VCaP (cell line): ENCODE measurements around the gene SH3RF1.

Experiments
- H3K27ac ChIP-seq: fragments of 450-650 bp; 2 replicates; pipeline ENCODE4 v1.5.1; 2017
- TF ChIP-seq, protein P1 (sequence below): fragments of 450-650 bp; conservative IDR thresholded peaks from 2 replicates; pipeline ENCODE4 v1.5.1; 2017; ENCODE audit warnings: mild to moderate bottlenecking, moderate library complexity

Gene SH3RF1

DNA sequence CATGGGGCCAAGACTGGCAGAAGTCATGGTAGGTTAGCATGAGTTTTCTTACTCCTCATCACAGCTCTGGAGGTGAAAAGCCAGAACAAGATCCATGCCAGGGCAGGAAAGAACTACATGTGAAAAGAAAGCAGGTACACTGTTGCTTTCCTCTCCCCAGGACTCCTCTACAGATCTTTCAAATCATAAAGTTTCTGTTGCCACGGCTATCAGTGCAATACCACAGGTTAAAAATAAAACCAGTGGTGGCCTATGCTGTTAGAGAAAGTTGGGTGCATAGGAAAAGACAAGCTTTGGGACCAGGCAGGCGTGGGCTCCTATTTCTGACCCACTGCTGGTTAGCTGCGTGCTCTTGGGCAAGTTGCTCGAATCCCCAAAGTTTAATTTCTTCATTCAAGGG lies 81.4 kb downstream of the SH3RF1 start:
- TF ChIP-seq, protein P1, sequence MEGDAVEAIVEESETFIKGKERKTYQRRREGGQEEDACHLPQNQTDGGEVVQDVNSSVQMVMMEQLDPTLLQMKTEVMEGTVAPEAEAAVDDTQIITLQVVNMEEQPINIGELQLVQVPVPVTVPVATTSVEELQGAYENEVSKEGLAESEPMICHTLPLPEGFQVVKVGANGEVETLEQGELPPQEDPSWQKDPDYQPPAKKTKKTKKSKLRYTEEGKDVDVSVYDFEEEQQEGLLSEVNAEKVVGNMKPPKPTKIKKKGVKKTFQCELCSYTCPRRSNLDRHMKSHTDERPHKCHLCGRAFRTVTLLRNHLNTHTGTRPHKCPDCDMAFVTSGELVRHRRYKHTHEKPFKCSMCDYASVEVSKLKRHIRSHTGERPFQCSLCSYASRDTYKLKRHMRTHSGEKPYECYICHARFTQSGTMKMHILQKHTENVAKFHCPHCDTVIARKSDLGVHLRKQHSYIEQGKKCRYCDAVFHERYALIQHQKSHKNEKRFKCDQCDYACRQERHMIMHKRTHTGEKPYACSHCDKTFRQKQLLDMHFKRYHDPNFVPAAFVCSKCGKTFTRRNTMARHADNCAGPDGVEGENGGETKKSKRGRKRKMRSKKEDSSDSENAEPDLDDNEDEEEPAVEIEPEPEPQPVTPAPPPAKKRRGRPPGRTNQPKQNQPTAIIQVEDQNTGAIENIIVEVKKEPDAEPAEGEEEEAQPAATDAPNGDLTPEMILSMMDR = no peak
- peak overlapping the region; percentile 95 for H3K27ac ChIP-seq

DNA sequence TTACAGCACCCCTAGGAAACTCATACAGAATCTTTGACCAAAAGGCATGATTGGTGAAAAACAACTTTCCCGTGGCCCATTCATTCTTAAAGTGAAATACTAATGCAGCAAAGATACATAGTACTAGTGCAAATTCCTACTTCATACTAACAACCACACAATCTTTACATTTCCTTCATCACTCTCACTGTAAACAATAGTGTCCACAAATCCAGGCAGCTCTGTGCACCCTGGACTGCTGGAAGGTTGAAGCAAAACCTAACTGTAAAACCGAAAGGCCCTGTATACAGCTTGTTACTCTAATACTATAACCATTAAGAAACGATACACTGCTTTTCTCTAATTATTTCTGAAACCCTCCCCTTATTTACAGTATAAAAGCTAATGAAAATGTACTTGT lies 82.6 kb downstream of the SH3RF1 start:
- H3K27ac ChIP-seq = peak overlapping the region; percentile 95
- TF ChIP-seq, protein P1 = no peak

DNA sequence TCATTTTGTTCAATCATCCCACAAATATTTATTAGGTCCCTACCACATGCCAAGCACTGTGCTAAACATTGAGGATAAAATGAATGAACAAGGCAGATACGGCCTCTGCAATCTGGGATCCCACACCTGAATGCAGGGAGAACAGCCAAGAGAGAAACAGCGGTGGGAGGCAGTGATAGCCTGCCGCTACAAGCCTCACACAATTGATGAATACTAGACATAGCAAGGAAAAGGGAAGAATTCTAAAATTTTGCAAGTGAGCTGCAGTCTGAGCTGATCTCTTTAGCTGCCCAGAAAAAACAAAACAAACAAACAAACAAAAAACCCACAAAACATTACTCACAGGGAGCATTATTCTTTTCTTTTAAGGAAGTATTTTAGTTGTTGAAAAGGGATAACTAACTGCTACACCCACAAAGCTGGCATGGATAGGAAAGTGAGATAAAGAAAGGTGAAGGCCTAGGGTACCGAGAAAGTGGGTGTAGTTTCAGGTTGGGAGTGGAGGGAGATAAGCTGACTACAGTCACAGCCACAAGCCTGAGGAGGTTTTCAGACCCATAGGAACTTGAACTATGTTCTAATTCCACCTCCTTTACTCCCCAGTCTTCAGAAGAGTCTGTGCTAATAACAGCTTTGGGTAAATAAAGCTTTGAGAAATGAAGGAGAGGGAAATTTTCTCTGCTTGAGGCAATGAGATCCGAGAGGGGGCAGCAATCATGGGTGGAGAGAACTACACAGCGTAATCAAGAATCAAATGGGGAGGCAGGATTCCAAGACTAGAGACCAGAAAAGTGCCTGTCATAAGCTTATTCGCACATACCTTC lies 85.4 kb downstream of the SH3RF1 start:
- TF ChIP-seq, protein P1 = peak; percentile 42
- H3K27ac ChIP-seq = peak overlapping the region; percentile 95

DNA sequence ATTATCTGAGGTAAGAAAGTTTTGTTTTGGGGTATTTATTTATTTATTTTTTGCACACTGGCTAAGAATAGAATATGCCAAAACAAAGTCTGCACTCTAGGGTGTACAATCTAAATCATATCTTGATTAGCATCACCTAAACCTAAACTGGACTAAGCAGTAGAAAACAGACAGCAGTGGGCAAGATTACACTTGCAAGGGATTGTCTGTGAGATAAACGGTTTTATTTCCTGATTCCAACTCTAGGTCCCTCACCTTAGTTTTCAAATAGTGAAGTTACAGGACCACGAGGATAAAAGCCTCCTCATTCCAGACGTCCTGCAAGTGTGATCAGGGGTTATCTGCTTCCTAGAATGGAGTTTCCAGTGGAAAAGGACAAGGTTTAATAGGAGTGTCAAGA lies 86.1 kb downstream of the SH3RF1 start:
- peak overlapping the region; percentile 95 for H3K27ac ChIP-seq
- TF ChIP-seq, protein P1 = no peak

DNA sequence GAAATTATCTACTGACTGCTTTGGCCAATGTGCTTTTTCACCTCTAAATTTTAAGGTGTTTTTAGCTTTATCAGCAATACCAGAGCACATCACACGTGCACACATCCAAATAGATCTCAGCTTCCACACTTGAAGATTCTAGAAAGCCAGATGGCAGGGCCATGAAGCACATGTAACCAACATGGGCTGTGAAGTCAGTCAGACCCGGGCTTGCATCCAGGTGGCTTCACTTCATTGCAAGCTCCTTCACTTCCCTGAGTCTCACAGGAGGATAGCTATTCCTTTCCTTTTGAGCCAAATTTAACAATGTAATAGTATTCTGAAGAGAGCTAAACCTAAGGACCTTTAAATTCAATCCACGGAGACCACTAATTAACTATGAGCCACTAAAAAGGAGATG lies 86.5 kb downstream of the SH3RF1 start:
- peak overlapping the region; percentile 95 for H3K27ac ChIP-seq
- TF ChIP-seq, protein P1 = no peak

DNA sequence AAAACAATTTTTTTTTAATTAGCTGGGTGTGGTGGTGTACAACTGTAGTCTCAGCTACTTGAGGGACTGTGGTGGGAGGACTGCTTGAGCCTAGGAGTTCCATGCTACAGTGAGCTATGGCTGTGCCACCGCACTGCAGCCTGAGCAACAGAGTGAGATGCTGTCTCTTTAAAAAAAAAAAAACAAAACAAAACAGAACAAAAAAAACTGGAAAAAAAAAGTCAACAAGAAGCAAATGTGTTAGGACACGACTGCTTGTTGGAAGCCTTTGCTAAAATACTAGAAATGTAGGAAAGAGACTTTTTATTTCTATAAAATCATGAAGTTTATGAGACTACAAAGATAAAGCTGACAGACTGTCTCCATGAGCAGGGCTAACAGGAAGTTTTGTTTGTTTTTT lies 87.2 kb downstream of the SH3RF1 start:
- TF ChIP-seq, protein P1 = no peak
- H3K27ac ChIP-seq = peak overlapping the region; percentile 95

DNA sequence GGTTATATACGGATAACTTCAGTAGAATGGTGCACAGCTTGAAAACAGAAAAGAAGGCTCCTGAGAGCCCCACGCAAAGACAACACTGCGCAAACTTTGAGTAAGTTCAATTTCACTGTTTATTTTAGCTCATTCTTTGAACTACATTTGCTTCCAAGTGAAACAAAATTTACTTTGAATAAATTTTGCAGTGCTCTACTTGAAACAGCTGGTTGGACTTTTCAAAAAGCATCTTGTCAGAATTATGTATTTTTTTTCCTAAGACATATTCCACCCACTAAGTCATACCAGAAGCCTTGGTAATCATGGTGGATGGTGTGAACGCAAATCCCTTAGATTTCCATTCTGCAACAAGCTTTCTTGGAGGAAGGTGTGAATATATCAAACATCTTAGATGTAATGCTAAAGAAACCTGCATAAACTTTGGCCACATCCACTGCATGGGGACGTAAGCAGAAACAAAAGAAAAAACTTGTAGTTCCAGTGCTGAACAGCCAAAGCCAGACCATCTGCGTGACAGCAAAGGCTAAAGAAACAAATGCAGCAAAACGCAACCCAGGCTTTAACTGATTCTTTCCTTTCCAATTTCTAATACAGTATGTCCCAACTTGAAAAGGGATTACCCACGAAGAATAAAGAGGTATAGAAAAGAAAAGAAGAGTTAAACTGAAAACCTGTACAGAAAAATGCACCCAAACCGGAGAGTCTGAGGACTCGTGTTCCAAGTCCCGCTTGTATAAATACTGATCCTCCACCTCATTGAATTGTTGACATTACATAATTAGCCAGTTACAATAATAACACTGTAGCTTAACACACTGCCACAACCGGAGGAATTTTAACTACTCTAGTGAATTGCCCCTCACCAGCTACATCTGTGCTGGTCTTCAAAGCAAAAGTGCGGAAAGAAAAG lies 90.9 kb downstream of the SH3RF1 start:
- TF ChIP-seq, protein P1 = no peak
- H3K27ac ChIP-seq = peak overlapping the region; percentile 95

DNA sequence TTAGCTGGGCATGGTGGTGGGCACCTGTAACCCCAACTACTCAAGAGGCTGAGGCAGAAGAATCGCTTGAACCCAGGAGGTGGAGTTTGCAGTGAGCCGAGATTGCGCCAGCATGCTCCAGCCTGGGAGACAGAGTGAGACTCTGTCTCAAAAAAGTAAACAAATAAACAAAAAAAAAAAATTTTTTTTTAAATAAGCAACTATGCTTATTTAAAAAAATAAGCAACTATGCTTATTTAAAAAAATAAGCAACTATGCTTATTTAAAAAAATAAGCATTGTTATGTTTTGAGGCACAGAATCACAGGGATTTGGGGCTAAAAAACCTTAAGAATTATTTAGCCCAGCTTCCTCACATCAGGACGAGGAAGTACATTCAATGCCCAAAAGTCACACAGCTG lies 92.7 kb downstream of the SH3RF1 start:
- H3K27ac ChIP-seq = peak overlapping the region; percentile 95
